Fibroblast of lung (primary cell): ENCODE measurements around the gene MUC2.

Experiments
- EZH2 ChIP-seq: IDR thresholded peaks from 2 replicates; pipeline ENCODE4 v1.5.1; 2012; ENCODE audit warnings: low read length, control low read depth, mild to moderate bottlenecking; ENCODE audit errors: missing control alignments
- TF ChIP-seq, protein P1 (sequence below), 2 donors: IDR thresholded peaks in 1 of 2; conservative IDR thresholded peaks in 1 of 2; 1 replicate in 1 of 2; 2 replicates in 1 of 2; pipeline ENCODE4 v1.5.1; 2011 to 2012; ENCODE audit warnings: low read length in 2 of 2, control low read depth in 1 of 2, inconsistent platforms in 1 of 2, low read depth in 1 of 2, mild to moderate bottlenecking in 1 of 2

DNA sequence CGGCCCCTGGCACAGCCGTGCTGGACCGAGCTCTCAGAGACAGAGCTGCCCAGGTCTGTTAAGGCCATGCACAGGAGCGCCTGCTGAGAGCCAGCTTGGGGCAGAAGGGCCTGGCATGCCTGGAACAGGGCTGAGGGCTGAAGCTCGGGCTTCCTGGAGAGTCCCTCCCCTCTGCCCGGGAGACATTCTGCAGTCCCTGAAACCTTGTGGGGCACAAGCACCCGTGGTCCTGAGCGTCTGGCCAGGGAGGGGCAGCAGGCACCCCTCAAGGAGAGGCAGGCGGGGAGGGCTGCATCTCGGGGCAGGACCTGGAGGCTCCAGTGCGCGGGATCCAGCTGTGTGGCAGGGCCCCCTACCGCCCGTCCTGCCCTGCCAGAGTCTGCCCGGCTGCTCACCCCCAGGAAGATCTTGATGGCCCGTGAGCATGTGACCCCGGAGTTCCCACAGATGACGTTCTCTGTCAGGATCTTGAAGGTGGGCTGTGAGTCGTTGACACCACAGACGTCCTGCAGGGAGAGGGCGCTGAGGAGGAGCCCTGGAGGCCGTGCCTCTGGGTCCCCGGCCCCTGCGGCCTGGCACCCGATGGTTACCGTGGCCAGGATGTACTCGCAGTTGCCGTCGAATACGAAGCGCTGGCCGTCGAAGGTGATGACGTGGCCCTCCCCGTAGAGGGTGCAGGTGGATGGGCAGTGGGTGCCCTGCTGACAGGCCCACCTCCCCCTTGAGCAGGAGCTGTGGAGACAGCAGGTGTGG, 49.1 kb upstream of the MUC2 start:
- TF ChIP-seq, protein P1, sequence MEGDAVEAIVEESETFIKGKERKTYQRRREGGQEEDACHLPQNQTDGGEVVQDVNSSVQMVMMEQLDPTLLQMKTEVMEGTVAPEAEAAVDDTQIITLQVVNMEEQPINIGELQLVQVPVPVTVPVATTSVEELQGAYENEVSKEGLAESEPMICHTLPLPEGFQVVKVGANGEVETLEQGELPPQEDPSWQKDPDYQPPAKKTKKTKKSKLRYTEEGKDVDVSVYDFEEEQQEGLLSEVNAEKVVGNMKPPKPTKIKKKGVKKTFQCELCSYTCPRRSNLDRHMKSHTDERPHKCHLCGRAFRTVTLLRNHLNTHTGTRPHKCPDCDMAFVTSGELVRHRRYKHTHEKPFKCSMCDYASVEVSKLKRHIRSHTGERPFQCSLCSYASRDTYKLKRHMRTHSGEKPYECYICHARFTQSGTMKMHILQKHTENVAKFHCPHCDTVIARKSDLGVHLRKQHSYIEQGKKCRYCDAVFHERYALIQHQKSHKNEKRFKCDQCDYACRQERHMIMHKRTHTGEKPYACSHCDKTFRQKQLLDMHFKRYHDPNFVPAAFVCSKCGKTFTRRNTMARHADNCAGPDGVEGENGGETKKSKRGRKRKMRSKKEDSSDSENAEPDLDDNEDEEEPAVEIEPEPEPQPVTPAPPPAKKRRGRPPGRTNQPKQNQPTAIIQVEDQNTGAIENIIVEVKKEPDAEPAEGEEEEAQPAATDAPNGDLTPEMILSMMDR (conservative IDR thresholded peaks at IDR 0.05 in 1 of 2, IDR thresholded peaks at IDR 0.05 in 1 of 2; ENCODE audit: low read depth in 1 of 2, low read length in 2 of 2), result no peak
- no peak for TF ChIP-seq EZH2
